T47D (cell line): ENCODE data around the gene C5AR1.
"Not testable (repeated sequence)": the region's sequence is repeated elsewhere in the genome, so short reads cannot be mapped to it uniquely, and the experiment has no call there.

Experiments used
- DNase-seq, 2 experiments: peaks; one replicate each; pipeline versions ENCODE4 v3.0.0 to v3.0.0-alpha.2; 2011 to 2012; ENCODE audit warnings: low read depth in 1 of 2, low spot score in 1 of 2
- JUND ChIP-seq: IDR thresholded peaks from 2 replicates; pipeline ENCODE4 v1.6.1; 2012; ENCODE audit warnings: low read depth
- in situ Hi-C: cut with HindIII; loops from 2 replicates; pipeline ENCODE4 v1.10.0; 2016; ENCODE audit warnings: low sequenced_read_pairs, low pct_unique_long_range_greater_than_20kb

The C5AR1 gene

GRCh38 chr19:47324502-47324901, 14.8 kb downstream of the C5AR1 start:
- no peak for DNase-seq
- TF ChIP-seq JUND: no peak
- in situ Hi-C loops: no loop called here

GRCh38 chr19:47330466-47330869, 20.8 kb downstream of the C5AR1 start:
- peak in 1 of 2 experiments; percentile 39 for DNase-seq
- in situ Hi-C loops: no loop called here
- no peak for TF ChIP-seq JUND

GRCh38 chr19:47331490-47331889, 21.8 kb downstream of the C5AR1 start:
- no peak for DNase-seq
- TF ChIP-seq JUND: no peak
- in situ Hi-C loops: no loop called here

GRCh38 chr19:47331931-47332547, 22.4 kb downstream of the C5AR1 start, which contains the start of gene C5AR2:
TSS of gene C5AR2 (plus strand) at chr19:47332175. CDS start at chr19:47340800, 8,625 bp downstream.
- no peak for TF ChIP-seq JUND
- in situ Hi-C loops: no loop called here
- peak; percentile 27 to 86 for DNase-seq

GRCh38 chr19:47336765-47337718, 27.4 kb downstream of the C5AR1 start:
- DNase-seq: peak; percentile 31 to 97
- in situ Hi-C loops: not testable (repeated sequence)

- no peak for DNase-seq
- in situ Hi-C loops: no loop called here
- TF ChIP-seq JUND: no peak
Observed at GRCh38 chr19:47339196-47339880, 29.7 kb downstream of the C5AR1 start.

GRCh38 chr19:47340477-47341208, 31.0 kb downstream of the C5AR1 start:
- in situ Hi-C loops: no loop called here
- no peak for DNase-seq
- TF ChIP-seq JUND: no peak

GRCh38 chr19:47341734-47342133, 32.1 kb downstream of the C5AR1 start:
- no peak for TF ChIP-seq JUND
- in situ Hi-C loops: no loop called here
- DNase-seq: no peak

GRCh38 chr19:47343194-47343802, 33.6 kb downstream of the C5AR1 start:
- in situ Hi-C loops: no loop called here
- TF ChIP-seq JUND: no peak

GRCh38 chr19:47344425-47344824, 34.8 kb downstream of the C5AR1 start:
- no peak for DNase-seq
- in situ Hi-C loops: no loop called here
- no peak for TF ChIP-seq JUND

More at GRCh38 chr19:47343194-47343802, 33.6 kb downstream of the C5AR1 start:
- no peak for DNase-seq

- DNase-seq, in situ Hi-C loops: not testable (repeated sequence)
Observed at GRCh38 chr19:47346024-47346423, 36.4 kb downstream of the C5AR1 start.
